GM12891 (cell line): ENCODE measurements around the gene APBB1.

ENCODE experiments used
- DNase-seq: peaks from one replicate; pipeline ENCODE4 v3.0.0; 2011; ENCODE audit warnings: low spot score; ENCODE audit not compliant: insufficient read length
- FAIRE-seq: peaks from 2 replicates; lab custom pipeline; 2011; peaks lifted over from hg19 to GRCh38; lab: Jason Lieb, UNC
- PAX5 ChIP-seq: IDR thresholded peaks from 2 replicates; pipeline ENCODE4 v1.6.1; 2011; ENCODE audit warnings: low read length, moderate library complexity, mild to moderate bottlenecking; ENCODE audit not compliant: insufficient read depth, severe bottlenecking
- POLR2A ChIP-seq: IDR thresholded peaks from 2 replicates; pipeline ENCODE4 v1.6.1; 2011; ENCODE audit warnings: low read depth, low read length, control low read depth
- POLR2AphosphoS5 ChIP-seq: IDR thresholded peaks from 2 replicates; pipeline ENCODE4 v1.6.1; 2011; ENCODE audit warnings: low read depth, low read length, control low read depth
- POU2F2 ChIP-seq: IDR thresholded peaks from 2 replicates; pipeline ENCODE4 v1.6.1; 2011; ENCODE audit warnings: low read depth, mild to moderate bottlenecking, control low read depth, low read length, moderate library complexity
- SPI1 ChIP-seq: IDR thresholded peaks from 2 replicates; pipeline ENCODE4 v1.6.1; 2011; ENCODE audit warnings: low read depth, low read length, control low read depth
- TAF1 ChIP-seq: IDR thresholded peaks from 2 replicates; pipeline ENCODE4 v1.6.1; 2011; ENCODE audit warnings: low read depth, low read length, control low read depth

APBB1 gene

GRCh38 chr11:6420677-6421076 lies 1.8 kb upstream of the APBB1 start:
- TF ChIP-seq TAF1: no peak
- TF ChIP-seq PAX5: no peak
- TF ChIP-seq SPI1: no peak
- no peak for TF ChIP-seq POU2F2
- no peak for DNase-seq
- no peak for FAIRE-seq

GRCh38 chr11:6418557-6419008 lies 311 bp downstream of the APBB1 start:
- FAIRE-seq (peak; percentile 76), DNase-seq (no peak)

GRCh38 chr11:6417907-6418556 lies 862 bp downstream of the APBB1 start:
- no peak for DNase-seq
- TF ChIP-seq POLR2A: no peak
- no peak for TF ChIP-seq SPI1
- TF ChIP-seq PAX5: no peak
- no peak for TF ChIP-seq POU2F2
- TF ChIP-seq POLR2AphosphoS5: no peak
- TF ChIP-seq TAF1: no peak
- FAIRE-seq: no peak

More at GRCh38 chr11:6418557-6419008, 311 bp downstream of the APBB1 start:
- no peak for TF ChIP-seq SPI1
- no peak for TF ChIP-seq PAX5
- TF ChIP-seq POLR2AphosphoS5: no peak
- TF ChIP-seq POLR2A: no peak
- no peak for TF ChIP-seq POU2F2
- TF ChIP-seq TAF1: no peak

- no peak for DNase-seq
- TF ChIP-seq POLR2A: no peak
- no peak for TF ChIP-seq POU2F2
- TF ChIP-seq POLR2AphosphoS5: no peak
- TF ChIP-seq SPI1: 0 out of 2 replicates have a peak, but pooled peaks have one; percentile 11
- TF ChIP-seq TAF1: no peak
- no peak for FAIRE-seq
These were observed 3.1 kb downstream of the APBB1 start for GRCh38 chr11:6415797-6416196.

GRCh38 chr11:6414874-6415328 lies 4.0 kb downstream of the APBB1 start:
- DNase-seq (no peak), FAIRE-seq (peak; percentile 91)

GRCh38 chr11:6413791-6414201 lies 5.1 kb downstream of the APBB1 start:
- no peak for FAIRE-seq
- TF ChIP-seq PAX5 (no peak), POLR2AphosphoS5 (no peak), TAF1 (no peak), SPI1 (no peak), POLR2A (no peak), POU2F2 (no peak)
- no peak for DNase-seq

More at GRCh38 chr11:6414874-6415328, 4.0 kb downstream of the APBB1 start:
- no peak for TF ChIP-seq POLR2AphosphoS5
- TF ChIP-seq TAF1: no peak
- TF ChIP-seq POLR2A: no peak
- peak; percentile 64 for TF ChIP-seq SPI1
- no peak for TF ChIP-seq POU2F2

GRCh38 chr11:6411594-6412031 lies 7.3 kb downstream of the APBB1 start:
- DNase-seq (no peak), FAIRE-seq (no peak)
- TF ChIP-seq POLR2AphosphoS5 (no peak), PAX5 (no peak), POLR2A (no peak), TAF1 (no peak), SPI1 (no peak), POU2F2 (no peak)

GRCh38 chr11:6410695-6411430 lies 8.0 kb downstream of the APBB1 start:
- FAIRE-seq (no peak), DNase-seq (no peak)
- TF ChIP-seq POU2F2 (no peak), SPI1 (no peak), TAF1 (no peak), POLR2AphosphoS5 (no peak), PAX5 (no peak)

GRCh38 chr11:6406370-6406769 lies 12.5 kb downstream of the APBB1 start:
- FAIRE-seq: no peak
- no peak for TF ChIP-seq POLR2A
- TF ChIP-seq TAF1: no peak
- no peak for TF ChIP-seq PAX5
- TF ChIP-seq SPI1: no peak
- TF ChIP-seq POLR2AphosphoS5: no peak
- TF ChIP-seq POU2F2: no peak
- DNase-seq: no peak
